ENCODE results near the gene IFT20. TPM values are rescaled to one million over a fixed set of nuclear protein-coding genes. Genes with fewer than 3 reads are reported as not detected.

IFT20 gene
- total and polyA plus RNA-seq, 9 donors: 20.2 to 49.2 (median 31.7) TPM

DNA sequence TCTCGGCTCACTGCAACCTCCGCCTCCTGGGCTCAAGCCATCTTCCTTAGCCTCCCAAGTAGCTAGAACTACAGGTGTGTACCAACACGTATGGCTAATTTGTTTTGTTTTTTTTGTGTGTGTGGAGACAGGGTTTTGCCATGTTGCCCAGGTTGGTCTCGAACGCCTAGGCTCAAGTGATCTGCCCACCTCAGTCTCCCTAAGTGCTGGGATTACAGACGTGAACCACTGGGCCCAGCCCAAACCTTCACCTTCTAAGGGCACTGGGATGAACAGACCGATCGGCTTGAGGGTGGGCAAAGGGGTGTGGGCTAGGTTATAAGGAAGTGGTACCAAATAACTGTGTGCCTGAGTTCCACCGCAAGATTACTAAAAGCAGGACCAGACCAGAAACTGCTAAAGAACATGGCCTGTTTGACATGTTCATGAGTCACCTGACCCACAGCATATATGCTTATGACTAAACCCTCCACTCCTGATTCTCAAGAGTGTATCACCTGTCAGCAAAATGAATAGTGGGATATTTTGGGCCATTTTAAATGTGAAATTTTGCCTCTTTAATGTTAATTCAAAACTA lies 8.2 kb downstream of the IFT20 start:
- Histone ChIP-seq H3K36me3 (no peaks in the 10 kb centered on the region), H3K9me3 (no peaks in the 10 kb centered on the region), H3K27me3 (no peaks in the 10 kb centered on the region), H3K27ac (no peak overlapping the region), H3K4me3 (no peak overlapping the region), H3K4me1 (ENCODE audit: insufficient read depth) (no peaks in the 10 kb centered on the region)
- intact Hi-C loops (cut with DNase I): loop anchor here in 1 of 4 donors (10.0 kb wide), 1 partner anchor 292 kb away; no protein-coding TSS in a partner anchor
- TF ChIP-seq EP300 (IDR thresholded peaks at IDR 0.05): no peak
- TF ChIP-seq, protein P1, sequence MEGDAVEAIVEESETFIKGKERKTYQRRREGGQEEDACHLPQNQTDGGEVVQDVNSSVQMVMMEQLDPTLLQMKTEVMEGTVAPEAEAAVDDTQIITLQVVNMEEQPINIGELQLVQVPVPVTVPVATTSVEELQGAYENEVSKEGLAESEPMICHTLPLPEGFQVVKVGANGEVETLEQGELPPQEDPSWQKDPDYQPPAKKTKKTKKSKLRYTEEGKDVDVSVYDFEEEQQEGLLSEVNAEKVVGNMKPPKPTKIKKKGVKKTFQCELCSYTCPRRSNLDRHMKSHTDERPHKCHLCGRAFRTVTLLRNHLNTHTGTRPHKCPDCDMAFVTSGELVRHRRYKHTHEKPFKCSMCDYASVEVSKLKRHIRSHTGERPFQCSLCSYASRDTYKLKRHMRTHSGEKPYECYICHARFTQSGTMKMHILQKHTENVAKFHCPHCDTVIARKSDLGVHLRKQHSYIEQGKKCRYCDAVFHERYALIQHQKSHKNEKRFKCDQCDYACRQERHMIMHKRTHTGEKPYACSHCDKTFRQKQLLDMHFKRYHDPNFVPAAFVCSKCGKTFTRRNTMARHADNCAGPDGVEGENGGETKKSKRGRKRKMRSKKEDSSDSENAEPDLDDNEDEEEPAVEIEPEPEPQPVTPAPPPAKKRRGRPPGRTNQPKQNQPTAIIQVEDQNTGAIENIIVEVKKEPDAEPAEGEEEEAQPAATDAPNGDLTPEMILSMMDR (IDR thresholded peaks at IDR 0.05): no peak
- no peak for TF ChIP-seq POLR2A (IDR thresholded peaks at IDR 0.05)
- WGBS, 3 donors: 91 to 95% (median 94%) methylated on average over 9 of the region's 9 CpGs
- DNase-seq: peak in 1 of 5 donors; percentile 4

DNA sequence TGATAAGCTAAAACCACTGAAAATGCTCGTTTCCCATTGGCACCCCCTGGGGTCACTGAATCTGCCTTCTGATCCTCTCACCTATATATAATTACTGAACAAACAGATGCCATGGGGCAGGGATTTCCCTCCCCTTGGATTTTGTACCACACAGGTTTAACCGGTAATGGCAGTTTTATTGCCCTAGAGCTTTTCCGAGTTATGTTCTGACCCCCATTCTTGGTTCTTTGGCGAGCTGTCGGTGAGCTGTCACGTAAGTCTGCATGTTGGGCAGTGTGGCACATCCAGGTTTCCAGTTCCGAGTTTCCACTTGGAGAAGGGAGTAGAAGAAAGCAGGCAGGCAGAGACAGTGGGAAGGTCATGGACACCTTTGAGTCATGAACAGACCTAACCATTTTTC lies 9.2 kb downstream of the IFT20 start:
- 86 to 87% (median 87%) methylated on average over 7 of the region's 7 CpGs for WGBS, 3 donors
- Histone ChIP-seq H3K4me3 (no peak overlapping the region), H3K9me3 (no peaks in the 10 kb centered on the region), H3K4me1 (ENCODE audit: insufficient read depth) (no peaks in the 10 kb centered on the region), H3K27me3 (no peaks in the 10 kb centered on the region), H3K27ac (no peak overlapping the region), H3K36me3 (no peaks in the 10 kb centered on the region)
- intact Hi-C loops (cut with DNase I): loop anchor here in 1 of 4 donors (10.0 kb wide), 1 partner anchor 291 kb away; no protein-coding TSS in a partner anchor
- TF ChIP-seq, protein P1 (IDR thresholded peaks at IDR 0.05): no peak
- no peak for TF ChIP-seq POLR2A (IDR thresholded peaks at IDR 0.05)
- no peak for TF ChIP-seq EP300 (IDR thresholded peaks at IDR 0.05)
- no peak for DNase-seq

DNA sequence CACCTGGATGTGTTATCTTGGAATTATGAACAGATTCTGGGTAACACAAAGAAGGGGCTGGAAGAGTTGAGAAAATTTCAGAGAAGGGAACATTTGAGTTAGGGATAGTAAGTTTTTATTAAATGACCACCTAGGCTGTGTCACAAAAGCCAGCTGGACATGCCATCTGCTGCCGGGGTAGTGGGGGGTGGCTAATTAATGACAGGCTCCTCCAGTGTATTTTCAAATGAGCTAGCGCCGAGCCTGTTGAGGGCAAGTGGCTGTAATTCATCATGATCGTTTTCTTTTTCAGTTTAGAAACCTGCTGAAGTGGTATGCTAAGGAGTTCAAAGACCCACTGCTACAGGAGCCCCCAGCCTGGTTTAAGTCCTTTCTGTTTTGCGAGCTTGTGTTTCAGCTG lies 10.1 kb downstream of the IFT20 start:
- no peaks in the 10 kb centered on the region for H3K36me3 ChIP-seq
- H3K9me3 ChIP-seq: no peaks in the 10 kb centered on the region
- no peak for DNase-seq
- intact Hi-C loops (cut with DNase I): loop anchor here in 1 of 4 donors (10.0 kb wide), 1 partner anchor 290 kb away; no protein-coding TSS in a partner anchor
- WGBS, 3 donors: 61 to 69% (median 63%) methylated on average over 5 of the region's 5 CpGs
- H3K4me3 ChIP-seq: no peak overlapping the region
- no peaks in the 10 kb centered on the region for H3K4me1 ChIP-seq (ENCODE audit: insufficient read depth)
- H3K27me3 ChIP-seq: no peaks in the 10 kb centered on the region
- TF ChIP-seq EP300 (IDR thresholded peaks at IDR 0.05) (no peak), POLR2A (IDR thresholded peaks at IDR 0.05) (no peak)
- TF ChIP-seq, protein P1 (IDR thresholded peaks at IDR 0.05): no peak
- H3K27ac ChIP-seq: no peak overlapping the region

DNA sequence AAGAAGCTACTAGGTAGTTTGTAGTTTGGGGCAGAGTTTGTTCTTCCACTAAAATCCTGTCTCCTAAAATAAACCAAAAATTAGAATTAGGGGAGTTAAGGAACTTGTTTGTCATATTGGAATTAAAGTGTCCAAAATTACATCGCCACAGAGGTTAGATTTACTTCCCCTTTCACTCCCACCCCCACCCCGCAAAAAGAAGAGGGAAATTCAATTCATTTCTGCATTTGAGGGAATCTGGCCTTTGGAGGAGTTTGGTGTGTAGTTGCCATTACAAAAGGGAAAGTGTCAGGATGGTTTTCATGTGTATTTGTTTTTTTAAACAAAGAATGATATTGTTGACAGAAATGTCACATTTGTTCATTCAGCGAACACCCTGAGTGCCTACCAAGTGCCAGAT lies 10.5 kb downstream of the IFT20 start:
- TF ChIP-seq POLR2A (IDR thresholded peaks at IDR 0.05): no peak
- no peak for TF ChIP-seq EP300 (IDR thresholded peaks at IDR 0.05)
- TF ChIP-seq, protein P1 (IDR thresholded peaks at IDR 0.05): no peak
- no peak for DNase-seq

More for the DNA sequence above, 10.5 kb downstream of the IFT20 start:
- 92 to 96% (median 94%) methylated on average over 3 of the region's 3 CpGs for WGBS, 3 donors
- Histone ChIP-seq H3K36me3 (no peaks in the 10 kb centered on the region), H3K9me3 (no peaks in the 10 kb centered on the region), H3K4me1 (ENCODE audit: insufficient read depth) (peaks cover 2% of the 10 kb centered on the region), H3K27ac (no peak overlapping the region), H3K27me3 (no peaks in the 10 kb centered on the region), H3K4me3 (no peak overlapping the region)
- intact Hi-C loops (cut with DNase I): loop anchor here in 1 of 4 donors (10.0 kb wide), 1 partner anchor 290 kb away; no protein-coding TSS in a partner anchor
